GM19395 (cell line): ENCODE measurements around the gene COX4I2.
"Not testable (repeated sequence)": the region's sequence is repeated elsewhere in the genome, so short reads cannot be mapped to it uniquely, and the experiment has no call there.

Experiments used
- ATAC-seq: cut with Tn5 transposase; IDR thresholded peaks from one replicate; pipeline ENCODE4 v1.9.1; 2021; ENCODE audit warnings: mild to moderate bottlenecking, moderate library complexity; ENCODE audit not compliant: unreplicated experiment

The COX4I2 gene

DNA sequence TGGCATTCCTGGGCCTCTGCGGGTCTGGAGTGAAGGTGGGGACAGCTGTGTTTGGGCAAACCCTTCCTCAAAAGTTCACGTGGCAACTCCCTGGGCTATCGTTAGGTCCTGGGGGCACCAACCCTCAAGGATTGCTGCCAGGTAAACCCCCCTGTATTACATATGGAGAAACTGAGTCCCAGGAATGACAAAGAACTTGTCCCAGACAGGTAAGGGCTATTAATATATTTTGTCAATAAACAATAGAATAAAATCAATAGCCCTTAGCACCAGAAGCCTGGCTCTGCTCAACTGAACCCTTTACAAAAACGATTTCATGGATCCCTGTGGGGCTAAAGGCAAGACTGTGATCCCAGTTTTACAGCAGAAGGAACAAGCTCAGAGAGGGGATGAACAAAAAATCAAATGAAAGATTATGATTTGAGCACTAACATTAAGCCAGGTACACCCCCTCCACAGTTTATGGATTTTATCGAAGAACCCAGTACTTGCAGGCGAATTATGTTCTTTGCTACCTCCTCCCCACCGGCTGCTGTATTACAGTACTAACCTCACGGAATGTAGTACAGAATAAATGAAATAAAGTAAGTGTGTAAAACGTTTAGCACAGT lies 30.0 kb upstream of the COX4I2 start:
- no peak for ATAC-seq

DNA sequence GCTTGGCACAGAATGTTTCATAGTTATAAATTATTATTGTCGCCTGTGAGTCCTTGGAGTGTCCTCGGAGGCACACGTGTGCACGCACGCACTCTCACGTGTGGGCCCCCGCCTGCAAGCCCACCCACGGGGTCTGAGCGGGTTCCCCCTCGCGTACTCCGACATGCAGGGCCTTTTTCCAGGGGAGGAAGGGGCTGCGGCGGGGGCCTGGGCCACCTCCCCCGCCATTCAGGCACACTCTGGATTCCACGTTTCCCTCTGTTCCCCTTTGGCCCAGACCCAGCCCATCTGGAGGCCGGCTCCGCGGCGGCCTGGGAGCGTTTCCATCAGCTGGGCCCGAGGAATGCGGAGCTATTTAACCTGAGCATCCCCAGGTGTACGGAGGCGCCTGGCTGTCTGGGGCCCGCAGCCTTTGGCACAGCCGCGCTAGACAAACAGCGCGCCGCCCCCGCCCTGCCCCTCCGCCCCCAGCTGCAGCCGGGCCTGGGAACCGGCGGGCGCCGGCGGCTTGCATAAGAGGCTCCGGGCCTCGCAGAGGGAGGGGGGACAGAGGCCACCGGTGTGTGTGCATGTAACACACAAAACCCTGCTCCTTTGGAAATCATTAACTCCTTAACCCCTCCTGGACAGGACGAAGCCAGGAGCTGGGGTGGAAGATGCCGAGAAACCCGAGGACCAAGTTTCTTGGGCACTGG lies 29.3 kb upstream of the COX4I2 start:
- no peak for ATAC-seq

DNA sequence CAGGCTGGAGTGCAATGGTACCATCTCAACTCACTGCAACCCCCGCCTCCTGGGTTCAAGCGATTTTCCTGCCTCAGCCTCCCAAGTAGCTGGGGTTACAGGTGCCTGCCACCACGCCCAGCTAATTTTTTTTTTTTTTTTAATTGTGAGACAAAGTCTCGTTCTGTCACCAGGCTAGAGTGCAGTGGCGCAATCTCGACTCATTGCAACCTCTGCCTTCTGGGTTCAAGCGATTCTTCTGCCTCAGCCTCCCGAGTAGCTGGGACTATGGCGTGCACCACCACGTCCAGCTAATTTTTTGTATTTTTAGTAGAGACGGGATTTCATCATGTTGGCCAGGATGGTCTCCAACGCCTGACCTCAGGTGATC lies 25.5 kb upstream of the COX4I2 start:
- not testable (repeated sequence) for ATAC-seq

DNA sequence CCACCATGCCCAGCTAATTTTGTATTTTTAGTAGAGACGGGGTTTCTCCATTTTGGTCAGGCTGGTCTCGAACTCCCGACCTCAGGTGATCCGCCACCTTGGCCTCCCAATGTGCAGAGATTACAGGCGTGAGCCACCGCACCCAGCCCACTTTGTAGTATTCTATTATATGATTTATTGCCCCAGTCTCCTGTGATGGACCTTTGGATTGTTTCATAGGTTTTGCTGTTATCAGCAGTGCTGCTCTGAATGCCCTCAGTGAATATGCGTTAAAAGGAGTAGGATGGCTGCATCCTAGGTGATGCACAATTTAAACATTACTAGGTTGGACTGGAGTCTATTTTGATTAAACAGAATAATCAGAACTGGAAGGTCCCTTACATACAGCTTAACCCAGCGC lies 22.3 kb upstream of the COX4I2 start:
- no peak for ATAC-seq

DNA sequence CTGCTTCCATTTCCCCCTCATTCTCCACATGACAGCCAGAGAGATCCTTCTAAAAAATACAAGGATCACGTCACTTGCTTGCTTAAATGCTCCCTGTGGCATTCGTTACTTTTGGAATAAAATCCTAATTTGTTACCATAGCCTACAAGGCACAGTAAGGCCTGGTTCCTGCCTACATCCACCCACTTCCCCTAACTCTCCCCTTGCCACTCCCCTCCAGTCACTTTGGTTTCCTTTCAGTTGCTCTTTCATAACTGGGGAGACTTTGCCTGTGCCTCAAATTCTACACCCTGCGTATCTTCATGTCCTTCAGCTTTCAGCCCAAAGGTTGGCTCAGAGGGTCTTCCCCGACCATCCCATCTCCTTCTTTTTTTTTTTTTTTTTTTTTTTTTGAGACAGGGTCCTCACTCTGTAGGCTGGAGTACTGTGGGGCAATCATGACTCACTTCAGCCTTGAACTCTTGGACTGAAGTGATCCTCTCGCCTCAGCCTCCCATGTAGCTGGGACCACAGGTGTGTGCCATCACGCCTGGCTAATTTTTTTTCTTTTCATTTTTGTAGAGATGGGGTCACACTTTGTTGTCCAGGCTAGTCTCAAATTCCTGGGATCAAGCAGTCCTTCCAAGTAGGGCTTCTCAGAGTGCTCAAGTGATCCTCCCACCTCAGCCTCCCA lies 20.1 kb upstream of the COX4I2 start:
- no peak for ATAC-seq

DNA sequence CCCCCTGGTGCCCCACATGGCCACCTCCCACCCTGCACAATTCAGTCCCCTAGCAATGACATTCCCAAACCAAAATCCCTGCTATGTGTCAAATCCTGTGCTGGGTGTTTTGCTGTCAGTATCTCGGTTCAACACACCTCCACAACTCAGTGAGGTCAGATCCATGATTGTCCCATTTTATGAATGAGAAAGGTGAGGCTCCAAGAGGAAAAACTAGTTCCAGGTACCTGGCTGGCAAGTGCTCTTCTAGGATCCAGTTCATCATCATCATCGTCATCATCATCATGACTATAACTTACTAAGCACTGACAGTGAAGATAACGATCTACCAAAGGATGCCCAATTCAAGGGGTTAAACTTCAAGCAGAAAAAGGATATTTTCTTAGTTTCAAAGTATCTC lies 17.5 kb upstream of the COX4I2 start:
- no peak for ATAC-seq

DNA sequence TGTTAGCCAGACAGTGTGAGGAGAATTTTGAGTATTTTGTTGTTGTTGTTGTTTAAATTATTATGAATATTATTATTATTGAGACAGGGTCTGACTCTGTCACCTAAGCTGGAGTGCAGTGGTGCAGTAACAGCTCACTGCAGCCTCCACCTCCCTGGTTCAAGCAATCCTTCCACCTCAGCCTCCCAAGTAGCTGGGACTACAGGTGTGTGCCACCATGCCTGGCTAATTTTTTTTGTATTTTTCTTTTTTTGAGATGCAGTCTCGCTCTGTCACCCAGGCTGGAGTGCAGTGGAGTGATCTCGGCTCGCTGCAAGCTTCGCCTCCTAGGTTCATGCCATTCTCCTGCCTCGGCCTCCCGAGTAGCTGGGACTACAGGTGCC lies 14.6 kb upstream of the COX4I2 start:
- ATAC-seq: not testable (repeated sequence)

DNA sequence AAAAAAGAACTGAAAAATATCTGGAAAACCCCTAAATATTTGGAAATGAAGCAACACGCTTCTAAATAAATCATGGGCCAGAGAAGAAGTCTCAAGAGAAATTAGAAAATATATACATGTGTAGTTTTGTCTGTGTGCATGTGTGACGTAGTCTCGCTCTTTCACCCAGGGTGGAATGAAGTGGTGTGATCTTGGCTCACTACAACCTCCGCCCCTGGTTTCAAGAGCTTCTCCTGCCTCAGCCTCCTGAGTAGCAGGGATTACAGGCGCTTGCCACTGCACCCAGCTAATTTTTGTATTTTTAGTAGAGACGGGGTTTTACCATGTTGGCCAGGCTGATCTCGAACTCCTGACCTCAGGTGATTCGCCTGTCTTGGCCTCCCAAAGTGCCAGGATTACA lies 11.2 kb upstream of the COX4I2 start:
- ATAC-seq: not testable (repeated sequence)

DNA sequence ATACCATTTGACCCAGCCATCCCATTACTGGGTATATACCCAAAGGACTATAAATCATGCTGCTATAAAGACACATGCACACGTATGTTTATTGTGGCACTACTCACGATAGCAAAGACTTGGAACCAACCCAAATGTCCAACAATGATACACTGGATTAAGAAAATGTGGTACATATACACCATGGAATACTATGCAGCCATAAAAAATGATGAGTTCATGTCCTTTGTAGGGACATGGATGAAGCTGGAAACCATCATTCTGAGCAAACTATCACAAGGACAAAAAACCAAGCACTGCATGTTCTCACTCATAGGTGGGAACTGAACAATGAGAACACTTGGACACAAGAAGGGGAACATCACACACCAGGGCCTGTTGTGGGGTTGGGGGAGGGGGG lies 9.7 kb upstream of the COX4I2 start:
- ATAC-seq: not testable (repeated sequence)

DNA sequence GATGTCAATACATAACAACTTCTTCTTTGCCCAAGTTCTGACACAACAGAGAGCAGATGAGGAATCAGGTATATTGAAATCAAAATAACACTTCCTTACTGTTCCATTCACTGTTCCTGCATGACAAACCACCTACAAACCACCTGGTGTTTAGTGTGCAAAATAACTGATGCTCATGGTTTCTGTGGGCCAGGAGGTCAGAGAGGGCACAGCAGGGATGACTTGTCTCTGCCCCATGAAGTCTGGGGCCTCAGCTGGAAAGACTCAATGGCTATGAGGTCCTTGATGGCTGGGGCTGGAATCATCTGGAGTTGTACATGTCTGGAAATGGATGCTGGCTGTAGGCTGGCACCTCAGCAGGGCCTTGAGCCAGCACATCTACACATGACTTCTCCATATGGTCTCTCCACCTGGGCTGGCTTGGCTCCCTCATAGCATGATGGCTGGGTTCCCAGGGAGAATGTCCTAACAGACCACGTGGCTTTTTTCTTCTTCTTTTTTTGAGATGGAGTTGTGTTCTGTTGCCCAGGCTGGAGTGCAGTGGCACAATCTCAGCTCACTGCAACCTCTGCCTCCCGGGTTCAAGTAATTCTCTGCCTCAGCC lies 7.4 kb upstream of the COX4I2 start:
- ATAC-seq: no peak

DNA sequence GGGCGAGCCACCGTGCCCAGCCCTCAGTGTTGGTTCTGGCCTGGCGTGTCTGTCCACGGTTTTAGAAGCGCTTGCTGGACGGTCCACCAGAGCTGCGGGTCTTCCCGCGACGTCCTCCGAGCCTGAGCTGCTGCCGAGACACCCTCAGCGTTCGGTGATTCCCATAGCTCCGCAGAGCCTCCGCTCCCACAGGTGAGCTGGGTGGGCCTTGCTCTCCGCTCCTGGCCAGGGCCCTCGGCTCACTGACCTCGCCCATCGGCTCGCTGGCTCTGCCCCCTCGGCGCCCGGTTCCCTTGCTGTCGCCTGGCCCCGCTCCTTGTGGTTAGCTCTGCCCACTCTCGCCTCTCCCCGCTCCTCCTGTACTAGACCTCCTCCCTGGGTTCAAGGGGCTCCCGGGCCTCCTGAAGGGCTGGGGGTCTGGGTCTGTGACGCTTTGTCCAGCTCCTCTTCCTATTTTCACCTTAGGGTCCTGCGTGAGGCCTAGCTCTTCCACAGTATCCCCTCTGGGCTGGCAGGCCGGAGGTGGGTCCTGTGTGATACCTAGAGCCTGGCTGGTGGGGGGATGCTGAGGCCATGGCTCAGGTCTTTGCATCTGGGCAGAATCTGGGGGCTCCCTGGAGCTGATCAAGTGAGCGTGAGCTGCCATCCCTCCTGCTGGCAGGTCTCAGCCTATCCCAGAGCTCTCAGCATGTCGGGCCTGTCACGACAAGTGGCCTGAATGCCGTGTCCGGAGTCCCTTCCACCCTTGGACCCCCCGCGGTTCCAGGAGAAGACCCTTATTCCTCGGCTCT lies 5.0 kb upstream of the COX4I2 start:
- ATAC-seq: no peak

DNA sequence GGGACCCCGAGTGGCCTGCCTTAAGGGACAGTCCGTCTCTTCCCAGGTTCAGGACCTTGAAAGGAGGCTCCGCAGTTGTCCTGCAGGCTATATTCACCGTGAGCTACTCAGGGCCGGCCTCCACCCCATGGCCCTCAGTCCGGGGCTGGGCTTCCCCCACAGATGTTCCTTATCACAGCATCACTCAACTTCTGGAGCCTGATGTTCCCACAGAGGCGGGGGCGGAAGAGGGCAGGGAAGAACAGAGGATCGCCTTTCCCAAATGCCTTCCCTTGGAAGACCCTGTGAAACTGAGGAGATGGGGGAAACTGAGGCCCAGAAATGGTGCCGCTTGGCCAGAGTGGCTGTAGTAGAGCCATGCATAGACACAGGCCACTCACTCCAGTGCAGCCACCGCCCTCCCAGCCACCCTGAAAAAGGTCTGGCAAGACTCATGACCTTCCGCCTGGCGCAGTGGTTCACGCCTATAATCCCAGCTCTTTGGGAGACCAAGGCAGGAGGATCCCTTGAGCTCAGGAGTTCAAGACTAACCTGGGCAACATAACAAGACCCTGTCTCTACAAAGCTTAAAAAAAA lies 4.3 kb upstream of the COX4I2 start:
- ATAC-seq: no peak

DNA sequence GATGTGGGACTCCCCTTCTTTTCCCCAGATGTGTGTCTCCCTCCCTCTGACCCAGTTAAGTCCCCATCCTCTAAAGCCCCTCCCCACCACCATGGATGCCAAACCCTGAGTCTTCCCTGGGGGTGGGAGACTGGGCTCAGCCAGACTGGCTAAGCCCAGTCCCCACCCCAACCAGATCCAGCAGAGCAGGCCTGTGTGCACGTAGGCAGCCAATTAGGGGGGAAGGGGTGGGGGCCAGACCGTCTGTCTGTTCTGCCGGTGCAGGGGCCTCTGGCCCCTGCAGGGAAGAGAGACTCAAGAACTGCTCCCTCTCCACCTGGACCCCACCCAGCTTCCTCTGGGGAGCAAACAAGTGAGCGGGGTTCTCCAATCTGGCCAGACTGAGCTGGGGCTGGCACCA lies 605 bp downstream of the COX4I2 start:
- no peak for ATAC-seq

DNA sequence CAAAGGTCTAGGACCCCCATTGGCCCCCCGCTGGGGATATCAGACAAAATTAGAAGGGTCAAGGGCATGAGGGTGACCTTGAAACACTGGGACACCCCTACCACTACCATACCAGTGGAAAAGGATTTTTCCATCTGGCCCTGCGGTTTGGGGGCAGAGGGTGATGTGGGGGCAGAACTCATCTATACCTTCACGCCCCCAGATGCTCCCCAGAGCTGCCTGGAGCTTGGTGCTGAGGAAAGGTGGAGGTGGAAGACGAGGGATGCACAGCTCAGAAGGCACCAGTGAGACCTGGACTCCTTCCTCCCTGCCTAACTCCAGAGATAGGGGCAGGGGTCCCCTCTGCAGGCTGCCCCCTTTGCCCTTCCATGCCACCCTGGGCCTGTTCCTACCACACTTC lies 1.1 kb downstream of the COX4I2 start:
- ATAC-seq: no peak

DNA sequence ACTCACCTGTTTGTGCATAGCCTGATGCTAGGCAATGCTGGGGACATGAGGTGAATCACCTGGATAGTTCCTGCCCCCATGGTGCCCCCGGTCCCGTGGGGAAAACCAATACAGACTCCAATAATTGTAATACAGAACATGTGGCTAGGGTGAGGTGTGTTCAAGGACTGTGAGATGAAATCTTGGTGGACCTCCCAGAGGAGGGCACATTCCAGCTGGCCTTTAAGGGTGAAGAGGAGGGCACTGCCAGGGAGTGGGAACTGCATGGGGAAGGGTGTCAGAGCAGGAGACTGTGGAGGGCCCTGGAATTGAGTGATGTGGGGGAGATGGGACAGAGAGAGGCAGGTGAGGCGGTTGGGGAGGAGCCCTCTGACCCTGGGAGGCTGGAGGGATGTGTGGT lies 2.5 kb downstream of the COX4I2 start:
- ATAC-seq: no peak

DNA sequence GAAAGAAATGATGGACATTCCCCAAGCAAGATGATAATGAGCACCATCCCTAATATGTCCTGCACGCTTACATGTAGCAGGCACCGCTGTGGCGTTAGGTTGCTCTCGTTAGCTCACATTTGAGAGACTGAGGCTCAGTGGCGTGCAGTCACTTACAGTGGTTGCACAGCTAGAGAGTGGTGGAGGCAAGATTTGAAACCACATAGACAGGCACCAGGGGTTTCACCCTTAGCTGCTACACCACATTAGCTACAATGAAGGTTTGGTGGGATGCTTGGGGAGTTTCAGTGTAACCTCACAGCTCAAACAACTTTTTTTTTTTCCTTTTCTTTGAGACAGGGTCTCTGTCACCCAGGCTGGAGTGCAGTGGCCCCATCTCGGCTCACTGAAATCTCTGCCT lies 3.7 kb downstream of the COX4I2 start:
- no peak for ATAC-seq

DNA sequence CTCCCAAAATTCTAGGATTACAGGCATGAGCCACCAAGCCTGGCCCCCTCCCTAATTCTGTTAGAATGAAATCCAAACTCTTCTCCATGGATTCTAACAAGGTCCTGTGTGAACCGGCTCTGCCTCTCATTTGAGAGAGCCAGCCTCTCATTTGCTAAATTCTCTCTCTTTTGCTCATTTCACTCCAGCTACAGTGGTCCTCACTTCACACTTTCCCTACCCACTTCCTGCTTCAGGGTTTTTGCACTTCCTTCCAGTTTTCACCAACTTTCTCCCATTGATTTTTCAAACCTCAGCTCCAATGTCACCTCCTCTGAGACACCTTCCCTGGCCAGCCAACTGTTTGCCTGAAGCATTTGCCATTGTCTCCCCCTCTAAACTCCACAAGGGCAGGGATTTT lies 5.1 kb downstream of the COX4I2 start:
- no peak for ATAC-seq

DNA sequence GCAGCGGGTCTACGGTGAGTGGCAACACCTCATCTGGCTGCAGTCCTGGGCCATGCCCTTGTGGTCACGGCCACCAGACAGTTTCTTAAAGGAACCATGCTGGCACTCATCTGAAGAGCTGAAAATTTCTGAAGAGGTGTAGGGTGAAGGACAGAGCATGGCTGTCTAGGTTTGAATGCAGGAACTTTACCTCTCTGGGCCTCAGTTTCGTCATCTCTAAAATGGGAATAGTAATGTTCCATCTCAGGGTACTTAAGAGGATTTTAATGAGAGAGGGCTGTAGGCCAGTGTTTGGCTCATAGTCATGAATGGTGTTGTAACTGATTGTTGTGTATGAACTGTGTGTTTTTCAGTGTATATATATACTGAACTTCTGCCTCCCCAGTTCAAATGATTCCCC lies 5.8 kb downstream of the COX4I2 start:
- no peak for ATAC-seq

DNA sequence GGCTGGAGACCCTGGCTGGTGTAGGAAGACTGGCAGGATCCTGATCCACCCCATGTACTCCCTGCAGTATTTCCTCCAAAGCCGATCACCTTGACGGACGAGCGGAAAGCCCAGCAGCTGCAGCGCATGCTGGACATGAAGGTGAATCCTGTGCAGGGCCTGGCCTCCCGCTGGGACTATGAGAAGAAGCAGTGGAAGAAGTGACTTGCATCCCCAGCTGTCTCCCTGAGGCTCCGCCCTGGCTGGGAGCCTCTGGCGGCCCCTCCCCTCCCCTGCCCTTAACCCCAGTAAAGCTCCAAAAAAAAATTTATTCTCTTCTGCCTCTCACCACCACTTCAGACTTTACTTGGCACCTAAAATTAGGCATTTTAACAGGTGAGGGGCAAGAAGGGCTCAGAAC lies 7.0 kb downstream of the COX4I2 start:
- no peak for ATAC-seq

DNA sequence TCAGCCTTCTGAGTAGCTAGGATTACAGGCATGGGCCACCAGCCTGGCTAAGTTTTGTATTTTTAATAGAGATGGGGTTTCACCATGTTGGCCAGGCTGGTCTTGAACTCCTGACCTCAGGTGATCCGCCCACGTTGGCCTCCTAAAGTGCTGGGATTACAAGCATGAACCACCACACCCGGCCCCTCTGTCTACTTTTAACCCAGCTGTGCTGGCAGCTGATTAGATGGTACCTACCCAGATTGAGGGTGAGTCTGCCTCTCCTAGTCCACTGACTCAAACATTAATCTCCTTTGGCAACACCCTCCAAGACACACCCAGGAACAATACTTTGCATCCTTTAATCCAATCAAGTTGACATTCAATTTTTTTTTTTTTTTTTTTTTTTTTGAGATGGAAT lies 10.4 kb downstream of the COX4I2 start:
- not testable (repeated sequence) for ATAC-seq

DNA sequence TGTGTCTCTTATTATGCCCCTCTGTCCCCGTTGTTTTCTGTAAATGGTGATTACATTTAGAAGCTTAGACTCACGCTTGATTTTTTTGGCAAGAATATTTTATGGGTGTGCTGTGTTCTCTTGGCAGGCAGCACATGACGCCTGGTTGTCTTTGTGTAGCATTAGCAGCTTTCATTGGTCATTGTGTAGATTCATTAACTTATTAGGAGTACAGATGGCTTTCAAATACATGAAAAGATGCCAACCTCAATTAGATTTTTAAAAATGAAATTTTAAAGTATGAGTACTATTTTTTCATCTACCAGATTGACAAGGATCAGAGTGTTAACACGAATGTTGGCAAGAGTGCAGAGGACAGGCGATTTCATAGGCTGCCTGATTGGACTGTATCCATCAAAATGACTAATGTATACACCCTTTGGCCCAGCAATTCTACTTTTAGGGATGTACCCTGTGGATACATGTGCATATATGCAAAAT lies 15.2 kb downstream of the COX4I2 start:
- ATAC-seq: no peak
